GM18507 (cell line): ENCODE data around the gene ELAPOR1.

Source experiments
- DNase-seq: peaks from one replicate; pipeline ENCODE4 v3.0.0; 2011; ENCODE audit warnings: low read depth; ENCODE audit not compliant: insufficient read length; ENCODE audit errors: extremely low spot score
- FAIRE-seq: peaks from 2 replicates; lab custom pipeline; 2011; peaks lifted over from hg19 to GRCh38; lab: Jason Lieb, UNC

The ELAPOR1 gene

DNA sequence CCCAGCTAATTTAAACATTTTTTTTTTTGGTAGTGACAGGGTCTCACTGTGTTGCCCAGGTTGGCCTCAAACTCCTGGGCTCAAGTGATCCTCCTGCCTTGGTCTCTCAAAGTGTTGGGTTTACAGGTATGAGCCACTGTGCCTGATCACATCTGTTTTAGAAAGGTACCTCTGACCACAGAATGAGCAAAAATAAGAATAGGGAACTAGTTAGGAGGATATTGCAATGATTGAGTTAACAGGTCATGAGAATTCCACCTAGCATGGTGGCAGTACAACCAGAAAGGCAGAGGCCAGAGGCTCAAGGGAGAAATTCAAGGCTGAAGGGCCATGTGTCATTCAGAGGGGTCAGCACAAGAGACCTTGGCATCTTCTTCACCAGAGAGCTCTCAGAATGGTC, 49.6 kb downstream of the ELAPOR1 start:
- no peak for DNase-seq
- FAIRE-seq, result no peak
